ENCODE measurements around the gene FERMT3. TPM values are rescaled to one million over a fixed set of nuclear protein-coding genes. Genes with fewer than 3 reads are reported as not detected.
A peak's percentile ranks its signal among the peaks of the same experiment; 100 is the strongest.

FERMT3 gene
- total RNA-seq, 1 donor from 2014 or later = 0.53 TPM

GRCh38 chr11:64204464-64204989 is 2.0 kb upstream of the FERMT3 start:
- FAIRE-seq (no peak), DNase-seq (ENCODE audit: low read depth) (peak; percentile 88)
- no peaks in the 10 kb centered on the region for H3K27me3 ChIP-seq (ENCODE audit: control insufficient read depth, insufficient read depth, low read length)

GRCh38 chr11:64207256-64208085 is 950 bp downstream of the FERMT3 start:
- peaks cover 30% of the 10 kb centered on the region for H3K36me3 ChIP-seq (ENCODE audit: control insufficient read depth, insufficient read depth, low read length)
- no peak for TF ChIP-seq CTCF (IDR thresholded peaks at IDR 0.05; ENCODE audit: insufficient read depth, low read length, severe bottlenecking)
- no peaks in the 10 kb centered on the region for H3K27me3 ChIP-seq (ENCODE audit: control insufficient read depth, insufficient read depth, low read length)
- FAIRE-seq = no peak
- no peak for DNase-seq (ENCODE audit: low read depth)
- no peak overlapping the region for H3K4me3 ChIP-seq (ENCODE audit: low read depth, low read length)

More at GRCh38 chr11:64204464-64204989, 2.0 kb upstream of the FERMT3 start:
- Histone ChIP-seq H3K4me3 (ENCODE audit: low read depth, low read length) (no peak overlapping the region), H3K36me3 (ENCODE audit: control insufficient read depth, insufficient read depth, low read length) (peaks cover 40% of the 10 kb centered on the region)
- peak; percentile 89 for TF ChIP-seq CTCF (IDR thresholded peaks at IDR 0.05; ENCODE audit: insufficient read depth, low read length, severe bottlenecking)

GRCh38 chr11:64208086-64208795 is 1.7 kb downstream of the FERMT3 start:
- Histone ChIP-seq H3K36me3 (ENCODE audit: control insufficient read depth, insufficient read depth, low read length) (peaks cover 22% of the 10 kb centered on the region), H3K4me3 (ENCODE audit: low read depth, low read length) (no peak overlapping the region), H3K27me3 (ENCODE audit: control insufficient read depth, insufficient read depth, low read length) (no peaks in the 10 kb centered on the region)
- FAIRE-seq (no peak), DNase-seq (ENCODE audit: low read depth) (no peak)
- no peak for TF ChIP-seq CTCF (IDR thresholded peaks at IDR 0.05; ENCODE audit: insufficient read depth, low read length, severe bottlenecking)

GRCh38 chr11:64208796-64209562 is 2.5 kb downstream of the FERMT3 start:
- H3K27me3 ChIP-seq (ENCODE audit: control insufficient read depth, insufficient read depth, low read length) = no peaks in the 10 kb centered on the region
- FAIRE-seq = no peak
- DNase-seq (ENCODE audit: low read depth) = no peak
- TF ChIP-seq CTCF (IDR thresholded peaks at IDR 0.05; ENCODE audit: insufficient read depth, low read length, severe bottlenecking) = no peak
- H3K4me3 ChIP-seq (ENCODE audit: low read depth, low read length) = no peak overlapping the region
- peaks cover 20% of the 10 kb centered on the region for H3K36me3 ChIP-seq (ENCODE audit: control insufficient read depth, insufficient read depth, low read length)

GRCh38 chr11:64209563-64209843 is 3.0 kb downstream of the FERMT3 start:
- TF ChIP-seq CTCF (IDR thresholded peaks at IDR 0.05; ENCODE audit: insufficient read depth, low read length, severe bottlenecking) = no peak
- DNase-seq (ENCODE audit: low read depth) (no peak), FAIRE-seq (no peak)
- H3K36me3 ChIP-seq (ENCODE audit: control insufficient read depth, insufficient read depth, low read length) = peaks cover 17% of the 10 kb centered on the region
- no peak overlapping the region for H3K4me3 ChIP-seq (ENCODE audit: low read depth, low read length)
- no peaks in the 10 kb centered on the region for H3K27me3 ChIP-seq (ENCODE audit: control insufficient read depth, insufficient read depth, low read length)
